Sigmoid colon (tissue), 7 donors: ENCODE data around the gene PDE1A. TPM values are rescaled to one million over a fixed set of nuclear protein-coding genes. Genes with fewer than 3 reads are reported as not detected.

Experiments
- DNase-seq: peaks from one replicate; pipeline ENCODE4 v3.0.0-alpha.2; 2019
- H3K27ac ChIP-seq, 4 donors: fragments of 200-600 bp; sonication (generic); one replicate each; pipeline ENCODE4 v1.5.1; 2016 to 2019; ENCODE audit warnings: mild to moderate bottlenecking in 1 of 4
- H3K27me3 ChIP-seq, 3 donors: fragments of 200-600 bp; sonication (generic); one replicate each; pipeline ENCODE4 v1.5.1; 2019; ENCODE audit warnings: mild to moderate bottlenecking in 1 of 3
- H3K36me3 ChIP-seq, 4 donors: fragments of 200-600 bp; sonication (generic); one replicate each; pipeline ENCODE4 v1.5.1; 2016 to 2019
- H3K4me1 ChIP-seq, 4 donors: fragments of 200-600 bp; sonication (generic); one replicate each; pipeline ENCODE4 v1.5.1; 2017 to 2019
- H3K4me3 ChIP-seq, 4 donors: fragments of 200-600 bp; sonication (generic); one replicate each; pipeline ENCODE4 v1.5.1; 2017 to 2019; ENCODE audit warnings: mild to moderate bottlenecking in 2 of 4, moderate library complexity in 1 of 4
- H3K9me3 ChIP-seq, 4 donors: fragments of 200-600 bp in 3 of 4; sonication (generic) in 3 of 4; one replicate each; pipeline versions ENCODE4 v1.5.1 to v1.6.1; 2013 to 2019
- CTCF ChIP-seq, 4 experiments: fragments of 450-650 bp in 3 of 4; fragments of 200-600 bp in 1 of 4; IDR thresholded peaks; one replicate each; pipeline ENCODE4 v1.5.1; 2016 to 2019; ENCODE audit warnings: antibody characterized with exemption in 4 of 4, mild to moderate bottlenecking in 3 of 4, moderate library complexity in 2 of 4
- EP300 ChIP-seq, 4 donors: sonication (generic); formaldehyde crosslinking; IDR thresholded peaks; one replicate each; pipeline ENCODE4 v1.6.1; 2017; ENCODE audit warnings: antibody characterized with exemption in 4 of 4
- POLR2A ChIP-seq, 2 donors: fragments of 450-650 bp; IDR thresholded peaks; one replicate each; pipeline ENCODE4 v1.6.1; 2016; ENCODE audit warnings: antibody characterized with exemption in 2 of 2, mild to moderate bottlenecking in 2 of 2, moderate library complexity in 2 of 2
- POLR2AphosphoS5 ChIP-seq, 4 donors: sonication (generic); formaldehyde crosslinking; IDR thresholded peaks; one replicate each; pipeline ENCODE4 v1.6.1; 2017; ENCODE audit warnings: antibody characterized with exemption in 4 of 4
- WGBS, 2 donors: extraction: QIAGEN DNeasy Blood & Tissue Kit; methylation state at CpG; one replicate each; pipeline ENCODE4 v1.1.7; 2013; 5-methylcytosine and 5-hydroxymethylcytosine counted together
- intact Hi-C: fragments of 100-400 bp; cut with DNase I; formaldehyde crosslinking; loops from one replicate; pipeline ENCODE4 v1.15.1; 2023
- polyA plus RNA-seq, 3 donors: library from polyadenylated mRNA; stranded (reverse); fragments of 200-250 nt; gene quantifications; one replicate each; pipeline ENCODE4 v1.2.3, GENCODE V29; 2013
- total RNA-seq, 4 donors: library from RNA; depleted of rRNA; stranded (reverse); fragments of >200 nt; gene quantifications; one replicate each; pipeline ENCODE4 v1.1.0, GENCODE V29; 2016
- donor health status: healthy with polysubstance abuse.
- donor health status: Bipolar disorder and iron deficiency.
- donor health status: healthy.

PDE1A gene
- total and polyA plus RNA-seq, 7 donors: 0.69 to 37.1 (median 17.2) TPM

- intact Hi-C loops: no loop called here
- Histone ChIP-seq H3K27me3 (no peaks in the 10 kb centered on the region), H3K36me3 (no peaks in the 10 kb centered on the region), H3K27ac (peak overlapping the region in 3 of 4 donors; percentile 16 to 46 (median 39)), H3K9me3 (no peaks in the 10 kb centered on the region), H3K4me1 (peaks cover 0 to 4% (median 2%) of the 10 kb centered on the region in 4 donors), H3K4me3 (no peak overlapping the region)
- TF ChIP-seq POLR2AphosphoS5 (IDR thresholded peaks at IDR 0.05) (no peak), POLR2A (IDR thresholded peaks at IDR 0.05) (no peak), EP300 (IDR thresholded peaks at IDR 0.05) (no peak), CTCF (IDR thresholded peaks at IDR 0.05) (no peak)
- WGBS, 2 donors: 88 to 90% methylated on average over 4 of the region's 4 CpGs
- no peak for DNase-seq
These were observed 10.6 kb downstream of the PDE1A start for GRCh38 chr2:182416191-182416590.

- H3K36me3 ChIP-seq: no peaks in the 10 kb centered on the region
- no peaks in the 10 kb centered on the region for H3K27me3 ChIP-seq
- H3K27ac ChIP-seq: peak overlapping the region in 3 of 4 donors; percentile 14 to 46 (median 39)
- WGBS, 2 donors: 70 to 77% methylated on average over 1 of the region's 1 CpG
- intact Hi-C loops: no loop called here
- no peaks in the 10 kb centered on the region for H3K9me3 ChIP-seq
- DNase-seq: no peak
- peaks cover 0 to 4% (median 2%) of the 10 kb centered on the region in 4 donors for H3K4me1 ChIP-seq
- no peak overlapping the region for H3K4me3 ChIP-seq
- TF ChIP-seq CTCF (IDR thresholded peaks at IDR 0.05): no peak
- no peak for TF ChIP-seq EP300 (IDR thresholded peaks at IDR 0.05)
- no peak for TF ChIP-seq POLR2A (IDR thresholded peaks at IDR 0.05)
- TF ChIP-seq POLR2AphosphoS5 (IDR thresholded peaks at IDR 0.05): no peak
These were observed 11.1 kb downstream of the PDE1A start for GRCh38 chr2:182415771-182416170.

- no peaks in the 10 kb centered on the region for H3K36me3 ChIP-seq
- WGBS, 2 donors: 79 to 82% methylated on average over 3 of the region's 3 CpGs
- no peaks in the 10 kb centered on the region for H3K9me3 ChIP-seq
- TF ChIP-seq POLR2AphosphoS5 (IDR thresholded peaks at IDR 0.05) (no peak), POLR2A (IDR thresholded peaks at IDR 0.05) (no peak), CTCF (IDR thresholded peaks at IDR 0.05) (no peak), EP300 (IDR thresholded peaks at IDR 0.05) (no peak)
- H3K27ac ChIP-seq: no peak overlapping the region
- no peak overlapping the region for H3K4me3 ChIP-seq
- DNase-seq: no peak
- no peaks in the 10 kb centered on the region for H3K27me3 ChIP-seq
- intact Hi-C loops: no loop called here
- peaks cover 0 to 4% (median 2%) of the 10 kb centered on the region in 4 donors for H3K4me1 ChIP-seq
These were observed 14.0 kb downstream of the PDE1A start for GRCh38 chr2:182412858-182413257.

- no peaks in the 10 kb centered on the region for H3K36me3 ChIP-seq
- 88 to 91% methylated on average over 2 of the region's 2 CpGs for WGBS, 2 donors
- no peaks in the 10 kb centered on the region for H3K27me3 ChIP-seq
- H3K9me3 ChIP-seq: no peaks in the 10 kb centered on the region
- no peak overlapping the region for H3K27ac ChIP-seq
- DNase-seq: no peak
- no peak overlapping the region for H3K4me3 ChIP-seq
- intact Hi-C loops: no loop called here
- peaks cover 0 to 3% (median 0%) of the 10 kb centered on the region in 4 donors for H3K4me1 ChIP-seq
- no peak for TF ChIP-seq POLR2AphosphoS5 (IDR thresholded peaks at IDR 0.05)
- TF ChIP-seq CTCF (IDR thresholded peaks at IDR 0.05): no peak
- no peak for TF ChIP-seq POLR2A (IDR thresholded peaks at IDR 0.05)
- TF ChIP-seq EP300 (IDR thresholded peaks at IDR 0.05): no peak
These were observed 16.7 kb downstream of the PDE1A start for GRCh38 chr2:182410120-182410519.

GRCh38 chr2:182406221-182406620 is 20.6 kb downstream of the PDE1A start:
- DNase-seq: no peak
- no peaks in the 10 kb centered on the region for H3K4me1 ChIP-seq
- H3K36me3 ChIP-seq: no peaks in the 10 kb centered on the region
- intact Hi-C loops: no loop called here
- TF ChIP-seq CTCF (IDR thresholded peaks at IDR 0.05): no peak
- TF ChIP-seq POLR2AphosphoS5 (IDR thresholded peaks at IDR 0.05): no peak
- H3K27ac ChIP-seq: no peak overlapping the region
- H3K9me3 ChIP-seq: no peaks in the 10 kb centered on the region
- WGBS, 2 donors: 72 to 83% methylated on average over 1 of the region's 1 CpG
- no peak overlapping the region for H3K4me3 ChIP-seq
- H3K27me3 ChIP-seq: no peaks in the 10 kb centered on the region
